ENCODE data around the gene GPR153. TPM values are rescaled to one million over a fixed set of nuclear protein-coding genes. Genes with fewer than 3 reads are reported as not detected.
A peak's percentile ranks its signal among the peaks of the same experiment; 100 is the strongest.

Gene GPR153
- total RNA-seq, 1 donor, result 4.0 TPM

DNA sequence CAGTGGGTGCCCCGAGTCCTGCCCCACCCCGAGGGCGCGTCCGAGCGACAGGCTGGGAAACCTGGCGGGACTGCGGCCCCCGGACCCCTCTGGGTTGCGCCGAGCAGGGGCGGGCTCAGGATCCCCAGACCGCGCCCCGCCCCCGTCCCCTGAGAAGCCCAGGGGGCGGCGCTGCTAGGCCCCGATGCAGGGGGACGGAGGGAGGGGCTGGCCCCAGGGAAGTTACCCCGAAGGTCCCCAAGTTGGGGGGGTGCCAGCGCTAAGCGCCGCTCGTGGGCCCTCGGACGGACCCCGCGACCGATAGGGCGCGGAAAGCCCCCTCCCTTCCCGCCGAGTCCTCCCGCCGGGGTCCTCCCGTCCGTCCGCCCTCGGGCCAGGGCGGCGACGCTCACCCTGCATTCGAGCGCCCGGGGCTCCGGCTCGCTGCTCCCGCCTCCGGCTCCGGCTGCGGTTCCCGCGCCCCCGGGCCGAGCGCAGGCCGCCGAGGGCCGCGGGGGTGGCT lies 414 bp downstream of the GPR153 start:
- H2AFZ ChIP-seq (ENCODE audit: low read length), result no peak overlapping the region
- peaks cover 18% of the 10 kb centered on the region for H4K20me1 ChIP-seq (ENCODE audit: insufficient read depth, low read length)
- peak overlapping the region; percentile 69 for H3K4me2 ChIP-seq (ENCODE audit: insufficient read depth, low read length)
- DNase-seq (ENCODE audit: insufficient read length, low spot score, missing footprints), result peak; percentile 95
- no peaks in the 10 kb centered on the region for H3K27me3 ChIP-seq (ENCODE audit: insufficient read depth, low read length)
- no peaks in the 10 kb centered on the region for H3K9me3 ChIP-seq (ENCODE audit: low read depth, low read length)
- no peak overlapping the region for H3K27ac ChIP-seq (ENCODE audit: low read depth, low read length)
- H3K36me3 ChIP-seq (ENCODE audit: insufficient read depth, low read length), result no peaks in the 10 kb centered on the region
- peak overlapping the region; percentile 70 for H3K4me3 ChIP-seq (ENCODE audit: insufficient read depth, low read length)
- no peaks in the 10 kb centered on the region for H3K79me2 ChIP-seq (ENCODE audit: insufficient read depth, low read length)
- no peaks in the 10 kb centered on the region for H3K4me1 ChIP-seq (ENCODE audit: insufficient read depth, low read length)
- TF ChIP-seq, protein P1, sequence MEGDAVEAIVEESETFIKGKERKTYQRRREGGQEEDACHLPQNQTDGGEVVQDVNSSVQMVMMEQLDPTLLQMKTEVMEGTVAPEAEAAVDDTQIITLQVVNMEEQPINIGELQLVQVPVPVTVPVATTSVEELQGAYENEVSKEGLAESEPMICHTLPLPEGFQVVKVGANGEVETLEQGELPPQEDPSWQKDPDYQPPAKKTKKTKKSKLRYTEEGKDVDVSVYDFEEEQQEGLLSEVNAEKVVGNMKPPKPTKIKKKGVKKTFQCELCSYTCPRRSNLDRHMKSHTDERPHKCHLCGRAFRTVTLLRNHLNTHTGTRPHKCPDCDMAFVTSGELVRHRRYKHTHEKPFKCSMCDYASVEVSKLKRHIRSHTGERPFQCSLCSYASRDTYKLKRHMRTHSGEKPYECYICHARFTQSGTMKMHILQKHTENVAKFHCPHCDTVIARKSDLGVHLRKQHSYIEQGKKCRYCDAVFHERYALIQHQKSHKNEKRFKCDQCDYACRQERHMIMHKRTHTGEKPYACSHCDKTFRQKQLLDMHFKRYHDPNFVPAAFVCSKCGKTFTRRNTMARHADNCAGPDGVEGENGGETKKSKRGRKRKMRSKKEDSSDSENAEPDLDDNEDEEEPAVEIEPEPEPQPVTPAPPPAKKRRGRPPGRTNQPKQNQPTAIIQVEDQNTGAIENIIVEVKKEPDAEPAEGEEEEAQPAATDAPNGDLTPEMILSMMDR (IDR thresholded peaks at IDR 0.05; ENCODE audit: extremely low read depth, low read depth, low read length), result no peak

DNA sequence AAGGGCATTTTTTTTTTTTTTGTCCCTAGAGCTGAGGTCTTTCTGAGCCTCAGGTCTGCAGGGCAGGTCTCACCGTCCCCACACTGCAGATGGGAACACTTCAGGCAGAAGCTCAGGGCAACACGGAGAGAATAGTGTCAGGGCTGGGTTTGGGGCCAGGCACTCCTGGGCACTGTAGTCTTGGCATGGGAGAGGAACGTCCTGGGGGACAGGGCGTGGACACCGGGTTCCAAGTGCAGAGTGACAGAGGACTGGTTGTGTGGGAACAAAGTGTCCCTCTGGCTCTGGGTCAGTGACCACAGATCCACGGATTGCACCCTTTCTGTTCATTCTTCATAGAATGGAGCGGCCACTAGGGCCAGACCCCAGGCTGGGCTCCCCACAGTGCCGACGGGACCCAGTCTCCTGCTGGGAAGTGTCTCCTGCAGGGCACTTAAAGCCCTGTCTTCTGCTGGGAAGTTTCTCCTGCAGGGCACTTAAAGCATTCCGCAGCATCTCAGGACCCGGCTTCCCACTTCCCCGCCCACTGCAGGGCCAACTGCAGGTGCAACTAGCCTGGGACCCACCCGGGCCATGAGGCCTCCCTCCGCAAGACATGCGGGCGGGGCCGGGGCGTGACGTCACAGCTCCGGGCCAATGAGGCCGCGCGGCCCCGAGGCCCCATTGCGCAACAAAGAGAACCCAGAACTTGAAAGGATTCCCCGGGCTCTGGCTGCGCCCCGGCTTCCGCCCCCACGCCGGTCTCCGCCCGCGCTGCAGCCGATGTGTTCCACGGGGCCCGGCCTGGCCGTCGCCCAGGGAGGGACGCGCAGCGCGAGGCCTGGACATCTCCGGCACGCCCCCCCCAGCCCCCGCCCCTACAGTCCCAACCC lies 1.2 kb downstream of the GPR153 start:
- peak overlapping the region; percentile 69 for H3K4me2 ChIP-seq (ENCODE audit: insufficient read depth, low read length)
- no peaks in the 10 kb centered on the region for H3K79me2 ChIP-seq (ENCODE audit: insufficient read depth, low read length)
- DNase-seq (ENCODE audit: insufficient read length, low spot score, missing footprints), result peak; percentile 99
- peaks cover 18% of the 10 kb centered on the region for H4K20me1 ChIP-seq (ENCODE audit: insufficient read depth, low read length)
- no peak overlapping the region for H3K27ac ChIP-seq (ENCODE audit: low read depth, low read length)
- no peaks in the 10 kb centered on the region for H3K9me3 ChIP-seq (ENCODE audit: low read depth, low read length)
- TF ChIP-seq, protein P1 (IDR thresholded peaks at IDR 0.05; ENCODE audit: extremely low read depth, low read depth, low read length), result no peak
- no peak overlapping the region for H2AFZ ChIP-seq (ENCODE audit: low read length)
- H3K4me1 ChIP-seq (ENCODE audit: insufficient read depth, low read length), result no peaks in the 10 kb centered on the region
- H3K27me3 ChIP-seq (ENCODE audit: insufficient read depth, low read length), result no peaks in the 10 kb centered on the region
- H3K36me3 ChIP-seq (ENCODE audit: insufficient read depth, low read length), result no peaks in the 10 kb centered on the region
- peak overlapping the region; percentile 70 for H3K4me3 ChIP-seq (ENCODE audit: insufficient read depth, low read length)

DNA sequence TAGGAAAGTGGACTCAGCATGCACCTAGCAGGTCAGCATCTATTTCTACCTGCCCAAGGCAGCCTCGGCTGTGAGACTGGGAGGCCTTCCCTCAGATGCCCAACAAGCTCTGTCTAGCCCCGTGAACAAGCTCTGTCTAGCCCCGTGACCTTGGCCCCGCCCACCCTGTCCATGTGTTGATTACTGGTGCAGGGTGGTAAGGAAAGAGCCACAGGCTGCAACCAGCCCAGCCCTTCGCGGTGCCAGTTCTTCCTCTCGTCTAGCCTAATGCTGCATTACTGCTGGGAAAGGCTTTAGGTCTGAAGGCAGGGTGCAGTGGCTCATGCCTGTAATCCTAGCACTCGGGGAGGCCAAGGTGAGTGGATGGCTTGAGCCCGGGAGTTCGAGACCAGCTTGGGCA lies 2.2 kb downstream of the GPR153 start:
- Histone ChIP-seq H3K9me3 (ENCODE audit: low read depth, low read length) (no peaks in the 10 kb centered on the region), H3K79me2 (ENCODE audit: insufficient read depth, low read length) (no peaks in the 10 kb centered on the region), H3K27me3 (ENCODE audit: insufficient read depth, low read length) (no peaks in the 10 kb centered on the region), H3K4me1 (ENCODE audit: insufficient read depth, low read length) (no peaks in the 10 kb centered on the region), H3K4me2 (ENCODE audit: insufficient read depth, low read length) (no peak overlapping the region), H3K27ac (ENCODE audit: low read depth, low read length) (no peak overlapping the region), H3K36me3 (ENCODE audit: insufficient read depth, low read length) (no peaks in the 10 kb centered on the region), H2AFZ (ENCODE audit: low read length) (no peak overlapping the region), H3K4me3 (ENCODE audit: insufficient read depth, low read length) (no peak overlapping the region), H4K20me1 (ENCODE audit: insufficient read depth, low read length) (peaks cover 18% of the 10 kb centered on the region)
- no peak for DNase-seq (ENCODE audit: insufficient read length, low spot score, missing footprints)
- TF ChIP-seq, protein P1 (IDR thresholded peaks at IDR 0.05; ENCODE audit: extremely low read depth, low read depth, low read length), result no peak

DNA sequence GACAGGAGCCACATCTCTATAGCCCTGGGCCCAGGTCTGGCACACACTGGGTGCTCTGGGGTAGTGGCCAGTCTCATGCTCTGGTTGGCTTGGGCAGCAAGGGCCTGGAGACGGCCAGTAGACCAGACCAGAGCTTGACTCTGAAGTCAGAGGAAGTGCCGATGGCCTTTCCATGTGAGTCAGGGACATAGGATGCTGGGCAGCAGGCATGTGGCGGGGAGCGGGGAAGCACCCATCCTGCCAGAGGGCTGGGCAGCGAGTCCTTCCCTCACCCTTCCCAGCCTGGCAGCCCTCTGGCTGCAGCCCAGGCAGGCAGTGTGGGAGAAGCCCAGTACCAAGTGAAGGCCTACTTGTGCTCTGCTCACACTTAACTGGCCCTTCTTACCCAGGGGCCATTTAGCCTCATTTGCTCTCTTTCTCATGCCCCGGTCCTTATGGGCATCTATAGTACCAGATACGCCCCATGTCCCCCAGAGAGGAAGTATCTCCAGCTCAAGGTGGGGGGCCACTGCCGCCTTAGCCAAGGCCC lies 3.3 kb downstream of the GPR153 start:
- Histone ChIP-seq H3K4me3 (ENCODE audit: insufficient read depth, low read length) (no peak overlapping the region), H3K79me2 (ENCODE audit: insufficient read depth, low read length) (no peaks in the 10 kb centered on the region), H2AFZ (ENCODE audit: low read length) (no peak overlapping the region), H3K27me3 (ENCODE audit: insufficient read depth, low read length) (no peaks in the 10 kb centered on the region), H3K9me3 (ENCODE audit: low read depth, low read length) (no peaks in the 10 kb centered on the region), H3K27ac (ENCODE audit: low read depth, low read length) (no peak overlapping the region), H3K4me2 (ENCODE audit: insufficient read depth, low read length) (no peak overlapping the region), H3K36me3 (ENCODE audit: insufficient read depth, low read length) (no peaks in the 10 kb centered on the region), H3K4me1 (ENCODE audit: insufficient read depth, low read length) (no peaks in the 10 kb centered on the region), H4K20me1 (ENCODE audit: insufficient read depth, low read length) (peaks cover 21% of the 10 kb centered on the region)
- peak; percentile 85 for DNase-seq (ENCODE audit: insufficient read length, low spot score, missing footprints)
- TF ChIP-seq, protein P1 (IDR thresholded peaks at IDR 0.05; ENCODE audit: extremely low read depth, low read depth, low read length), result no peak

Data from osteoblast (primary cell).